Measurements from ENCODE around the gene STEAP4. TPM values are rescaled to one million over a fixed set of nuclear protein-coding genes. Genes with fewer than 3 reads are reported as not detected.

Gene STEAP4
- total and polyA plus RNA-seq, 2 of the 13 experiments (the other 11 are each of a cell fraction or from before 2014, with no cell fraction given) = not detected

GRCh38 chr7:88269586-88269985 is 37.1 kb downstream of the STEAP4 start:
- ATAC-seq (no peak), DNase-seq (ENCODE audit: low spot score) (no peak), FAIRE-seq (no peak)
- intact Hi-C loops (cut with micrococcal nuclease; ENCODE audit: unreplicated experiment) = no loop called here
- POLR2A ChIA-PET = no interaction called here
- Histone ChIP-seq H4K20me1 (ENCODE audit: insufficient read depth, low read length) (no peaks in the 10 kb centered on the region), H3K79me2 (ENCODE audit: insufficient read depth, low read length) (no peaks in the 10 kb centered on the region), H3K9me3 (ENCODE audit: low read length) (no peaks in the 10 kb centered on the region), H3K27me3 (ENCODE audit: control insufficient read depth in 1 of 2, insufficient read depth in 2 of 2, low read length in 2 of 2) (no peaks in the 10 kb centered on the region), H3K36me3 (replicated peaks in 1 of 2; ENCODE audit: control insufficient read depth in 1 of 2, insufficient read depth in 2 of 2, low read length in 2 of 2) (no peaks in the 10 kb centered on the region), H3K27ac (ENCODE audit: extremely low read length, insufficient read depth, low read length) (no peak overlapping the region), H3K4me2 (ENCODE audit: low read depth, low read length) (no peak overlapping the region), H3K4me3 (replicated peaks in 1 of 3; ENCODE audit: insufficient read depth in 1 of 3, low read depth in 2 of 3, low read length in 3 of 3) (no peak overlapping the region), H3K4me1 (ENCODE audit: insufficient read depth, low read length) (no peaks in the 10 kb centered on the region), H2AFZ (ENCODE audit: low read length) (no peak overlapping the region), H3K9ac (ENCODE audit: insufficient read depth, low read depth, low read length) (no peak overlapping the region)
- 12% methylated on average over 3 of the region's 3 CpGs for WGBS (ENCODE audit: low lambda C conversion rate)
- no peak for TF ChIP-seq RFX3 (CRISPR knock-in tag; IDR thresholded peaks at IDR 0.05)
- no peak for TF ChIP-seq FOXC1 (CRISPR knock-in tag; IDR thresholded peaks at IDR 0.05; ENCODE audit: borderline replicate concordance)
- TF ChIP-seq GATAD1 (CRISPR knock-in tag; IDR thresholded peaks at IDR 0.05) = no peak
- no peak for TF ChIP-seq MXD1 (CRISPR knock-in tag; IDR thresholded peaks at IDR 0.05)
- TF ChIP-seq MIER2 (CRISPR knock-in tag; IDR thresholded peaks at IDR 0.05) = no peak
- TF ChIP-seq PLSCR1 (CRISPR knock-in tag; IDR thresholded peaks at IDR 0.05; ENCODE audit: borderline replicate concordance) = no peak
- no peak for TF ChIP-seq MTF1 (CRISPR knock-in tag; IDR thresholded peaks at IDR 0.05)
- TF ChIP-seq NR0B2 (CRISPR knock-in tag; IDR thresholded peaks at IDR 0.05) = no peak
- no peak for TF ChIP-seq ZNF326 (CRISPR knock-in tag; IDR thresholded peaks at IDR 0.05; ENCODE audit: borderline replicate concordance)
- TF ChIP-seq BRF2 (CRISPR knock-in tag; IDR thresholded peaks at IDR 0.05) = no peak
- TF ChIP-seq UBTF (CRISPR knock-in tag; IDR thresholded peaks at IDR 0.05) = no peak
- no peak for TF ChIP-seq EHMT2 (IDR thresholded peaks at IDR 0.05; ENCODE audit: borderline replicate concordance, low read depth, low read length)
- TF ChIP-seq HOMEZ (CRISPR knock-in tag; IDR thresholded peaks at IDR 0.05; ENCODE audit: low read depth) = no peak
- TF ChIP-seq SAFB2 (CRISPR knock-in tag; IDR thresholded peaks at IDR 0.05; ENCODE audit: borderline replicate concordance, low read depth) = no peak
- TF ChIP-seq MED8 (CRISPR knock-in tag; IDR thresholded peaks at IDR 0.05; ENCODE audit: insufficient replicate concordance) = no peak
- CTCF ChIA-PET (ENCODE audit: low intra/inter-chr PET ratio, low total read pairs) = no interaction called here
- in situ Hi-C loops (cut with HindIII; ENCODE audit: extremely low pct_ligation_motif_present, low pct_unique_long_range_greater_than_20kb) = no loop called here
- BruUV-seq (replicated peaks) = no TSS peak
